ENCODE data around the gene SERPINA3. TPM values are rescaled to one million over a fixed set of nuclear protein-coding genes. Genes with fewer than 3 reads are reported as not detected.

SERPINA3 gene
- total RNA-seq, 2 donors from 2014 or later: 396 to 1,783 TPM

GRCh38 chr14:94644102-94644535 lies 31.9 kb downstream of the SERPINA3 start:
- no peaks in the 10 kb centered on the region for H3K36me3 ChIP-seq (replicated peaks in 1 of 2; ENCODE audit: insufficient read depth in 1 of 2, low read depth in 2 of 2)
- DNase-seq (no peak), ATAC-seq (no peak)
- intact Hi-C loops (cut with DNase I): no loop called here
- no peak overlapping the region for H3K27ac ChIP-seq
- 75 to 79% methylated on average over 4 of the region's 4 CpGs for WGBS, 2 donors
- no peak for TF ChIP-seq CTCF (IDR thresholded peaks at IDR 0.05)
- no peak for TF ChIP-seq POLR2A (IDR thresholded peaks at IDR 0.05)
- H3K4me1 ChIP-seq: peaks cover 4% of the 10 kb centered on the region
- H3K9me3 ChIP-seq: peaks cover 0 to 5% (median 0%) of the 10 kb centered on the region in 3 donors
- H3K4me3 ChIP-seq: no peak overlapping the region
- H3K27me3 ChIP-seq: no peaks in the 10 kb centered on the region

- Histone ChIP-seq H3K27ac (no peak overlapping the region), H3K27me3 (no peaks in the 10 kb centered on the region), H3K4me3 (no peak overlapping the region), H3K4me1 (no peaks in the 10 kb centered on the region), H3K9me3 (peaks cover 0 to 8% (median 0%) of the 10 kb centered on the region in 3 donors), H3K36me3 (replicated peaks in 1 of 2; ENCODE audit: insufficient read depth in 1 of 2, low read depth in 2 of 2) (no peaks in the 10 kb centered on the region)
- WGBS, 2 donors: 82 to 100% methylated on average over 2 of the region's 2 CpGs
- DNase-seq (no peak), ATAC-seq (no peak)
- TF ChIP-seq POLR2A (IDR thresholded peaks at IDR 0.05): no peak
- TF ChIP-seq CTCF (IDR thresholded peaks at IDR 0.05): no peak
- intact Hi-C loops (cut with DNase I): no loop called here
Observed at GRCh38 chr14:94646066-94646465, 33.9 kb downstream of the SERPINA3 start.

GRCh38 chr14:94646481-94646880 lies 34.3 kb downstream of the SERPINA3 start:
- Histone ChIP-seq H3K4me1 (no peaks in the 10 kb centered on the region), H3K36me3 (replicated peaks in 1 of 2; ENCODE audit: insufficient read depth in 1 of 2, low read depth in 2 of 2) (no peaks in the 10 kb centered on the region), H3K9me3 (peaks cover 0 to 8% (median 0%) of the 10 kb centered on the region in 3 donors), H3K4me3 (no peak overlapping the region), H3K27ac (no peak overlapping the region), H3K27me3 (no peaks in the 10 kb centered on the region)
- TF ChIP-seq POLR2A (IDR thresholded peaks at IDR 0.05): no peak
- TF ChIP-seq CTCF (IDR thresholded peaks at IDR 0.05): no peak
- intact Hi-C loops (cut with DNase I): no loop called here
- WGBS, 2 donors: 41 to 54% methylated on average over 5 of the region's 5 CpGs
- DNase-seq: no peak
- no peak for ATAC-seq

GRCh38 chr14:94648801-94649200 lies 36.6 kb downstream of the SERPINA3 start:
- Histone ChIP-seq H3K9me3 (peaks cover 0 to 8% (median 0%) of the 10 kb centered on the region in 3 donors), H3K4me1 (peaks cover 5% of the 10 kb centered on the region), H3K27me3 (no peaks in the 10 kb centered on the region), H3K27ac (no peak overlapping the region), H3K36me3 (replicated peaks in 1 of 2; ENCODE audit: insufficient read depth in 1 of 2, low read depth in 2 of 2) (no peaks in the 10 kb centered on the region), H3K4me3 (no peak overlapping the region)
- TF ChIP-seq CTCF (IDR thresholded peaks at IDR 0.05) (no peak), POLR2A (IDR thresholded peaks at IDR 0.05) (no peak)
- ATAC-seq: no peak
- intact Hi-C loops (cut with DNase I): no loop called here
- 67 to 85% methylated on average over 4 of the region's 4 CpGs for WGBS, 2 donors
- no peak for DNase-seq
